B cell (primary cell): ENCODE data around the gene HAX1. TPM values are rescaled to one million over a fixed set of nuclear protein-coding genes. Genes with fewer than 3 reads are reported as not detected.

Source experiments
- ATAC-seq: fragments of 200-7000 bp; cut with Tn5 transposase; one replicate; pipeline ENCODE4 v1.10.0; 2021; ENCODE audit warnings: low read depth, mild to moderate bottlenecking, moderate number of reproducible peaks, moderate library complexity
- CTCF ChIA-PET: fragments of 350-600 bp; sonication (Branson Sonifier 250); formaldehyde crosslinking; loops from one replicate; lab custom pipeline; 2021; ENCODE audit warnings: antibody characterized with exemption, inconsistent platforms; lab: Charles Lee
- POLR2A ChIA-PET: fragments of 350-600 bp; sonication (Branson Sonifier 250); formaldehyde crosslinking; loops from one replicate; lab custom pipeline; 2021; ENCODE audit warnings: antibody characterized with exemption; lab: Charles Lee
- DNase-seq: peaks from one replicate; pipeline ENCODE4 v3.0.0; 2013
- H2AFZ ChIP-seq: 2 replicates; pipeline ENCODE4 v1.6.1; 2012; ENCODE audit warnings: mild to moderate bottlenecking, low read depth, low read length; ENCODE audit not compliant: insufficient read depth, poor library complexity, severe bottlenecking
- H3K27ac ChIP-seq, 2 donors: 1 replicate in 1 of 2; 2 replicates in 1 of 2; pipeline ENCODE4 v1.5.1; 2012 to 2013; ENCODE audit warnings: low read length in 2 of 2, mild to moderate bottlenecking in 2 of 2, moderate library complexity in 1 of 2
- H3K27me3 ChIP-seq, 4 experiments: fragments of 200-600 bp in 1 of 4; sonication (generic) in 1 of 4; replicated peaks in 1 of 4; 1 replicate in 2 of 4; 2 replicates in 2 of 4; pipeline versions ENCODE4 v1.6.1 to v1.7.0; 2013 to 2016; ENCODE audit warnings: low read length in 3 of 4, mild to moderate bottlenecking in 2 of 4, mixed read lengths in 1 of 4, moderate library complexity in 1 of 4; ENCODE audit not compliant: insufficient read depth in 4 of 4, control insufficient read depth in 3 of 4; ENCODE audit errors: control extremely low read depth in 1 of 4
- H3K36me3 ChIP-seq, 2 experiments: replicated peaks in 1 of 2; 1 replicate in 1 of 2; 2 replicates in 1 of 2; pipeline versions ENCODE4 v1.6.1 to v1.7.1; 2013; ENCODE audit warnings: low read length in 1 of 2; ENCODE audit not compliant: insufficient read depth in 2 of 2, control insufficient read depth in 1 of 2; ENCODE audit errors: control extremely low read depth in 1 of 2, extremely low read depth in 1 of 2
- H3K4me1 ChIP-seq, 2 donors: fragments of 200-600 bp in 1 of 2; sonication (generic) in 1 of 2; 1 replicate in 1 of 2; 2 replicates in 1 of 2; pipeline versions ENCODE4 v1.5.1 to v1.6.1; 2013 to 2017; ENCODE audit warnings: low read length in 2 of 2; ENCODE audit not compliant: control insufficient read depth in 2 of 2, insufficient read depth in 2 of 2
- H3K4me2 ChIP-seq: replicated peaks from 2 replicates; pipeline ENCODE3; 2012; ENCODE audit warnings: mild to moderate bottlenecking, low read depth, low read length; ENCODE audit not compliant: poor library complexity, severe bottlenecking
- H3K4me3 ChIP-seq, 5 experiments: fragments of 200-600 bp in 1 of 5; sonication (generic) in 1 of 5; 1 replicate in 3 of 5; 2 replicates in 2 of 5; pipeline versions ENCODE4 v1.5.1 to v1.7.0; 2011 to 2016; ENCODE audit warnings: low read length in 4 of 5, mild to moderate bottlenecking in 4 of 5, low read depth in 2 of 5, control low read depth in 1 of 5, moderate library complexity in 1 of 5; ENCODE audit not compliant: insufficient read depth in 1 of 5; ENCODE audit errors: control extremely low read depth in 1 of 5, extremely low read depth in 1 of 5
- H3K79me2 ChIP-seq: fragments of 200-600 bp; sonication (generic); one replicate; pipeline ENCODE4 v1.6.0; 2016; ENCODE audit warnings: low read length; ENCODE audit not compliant: control insufficient read depth, insufficient read depth
- H3K9ac ChIP-seq: fragments of 200-600 bp; sonication (generic); 2 replicates; pipeline ENCODE4 v1.6.1; 2017; ENCODE audit warnings: mild to moderate bottlenecking, low read length, moderate library complexity
- H3K9me3 ChIP-seq, 3 donors: one replicate each; pipeline versions ENCODE4 v1.6.1 to v1.7.1; 2013; ENCODE audit warnings: low read length in 2 of 3; ENCODE audit not compliant: control insufficient read depth in 2 of 3, insufficient read depth in 1 of 3; ENCODE audit errors: control extremely low read depth in 1 of 3
- H4K20me1 ChIP-seq: 2 replicates; pipeline ENCODE4 v1.6.0; 2012; ENCODE audit warnings: mild to moderate bottlenecking, low read length; ENCODE audit not compliant: insufficient read depth, control insufficient read depth, poor library complexity, severe bottlenecking
- H3K27ac Mint-ChIP-seq: one replicate; pipeline ENCODE4 v1.8.0; 2021; ENCODE audit warnings: mixed read lengths
- H3K27me3 Mint-ChIP-seq: one replicate; pipeline ENCODE4 v1.8.0; 2021; ENCODE audit warnings: mixed read lengths
- H3K4me1 Mint-ChIP-seq: one replicate; pipeline ENCODE4 v1.8.0; 2021; ENCODE audit warnings: mixed read lengths
- H3K4me3 Mint-ChIP-seq: one replicate; pipeline ENCODE4 v1.8.0; 2021; ENCODE audit warnings: mixed read lengths
- H3K9me3 Mint-ChIP-seq: one replicate; pipeline ENCODE4 v1.8.0; 2022; ENCODE audit warnings: mixed read lengths; ENCODE audit not compliant: insufficient read depth
- CTCF ChIP-seq: fragments of 200-600 bp; IDR thresholded peaks from one replicate; pipeline ENCODE4 v1.8.0; 2022; ENCODE audit warnings: antibody characterized with exemption, mild to moderate bottlenecking
- EZH2 ChIP-seq: IDR thresholded peaks from 2 replicates; pipeline ENCODE4 v1.6.1; 2012; ENCODE audit warnings: borderline replicate concordance, low read depth, mild to moderate bottlenecking, moderate library complexity, low read length; ENCODE audit not compliant: insufficient read depth, poor library complexity, severe bottlenecking
- WGBS: methylation state at CpG from one replicate; pipeline ENCODE4 v1.1.5; 2013; ENCODE audit warnings: missing lambda C conversion rate; ENCODE audit not compliant: insufficient coverage; 5-methylcytosine and 5-hydroxymethylcytosine counted together
- intact Hi-C: fragments of 100-400 bp; cut with micrococcal nuclease; formaldehyde crosslinking; loops from one replicate; pipeline ENCODE4 v1.10.0; 2022
- polyA plus RNA-seq: library from polyadenylated mRNA; depleted of rRNA; stranded (reverse); fragments of >200 nt; gene quantifications from 2 replicates; pipeline ENCODE4 v1.2.3, GENCODE V29; 2012
- total RNA-seq, 2 donors: library from RNA; stranded (reverse); fragments of 120-200 nt in 1 of 2; gene quantifications; 1 replicate in 1 of 2; 2 replicates in 1 of 2; pipeline versions ENCODE4 v1.2.3 to v1.2.4, GENCODE V29; 2013 to 2022

Gene HAX1
- total and polyA plus RNA-seq, 2 donors (not counting 1 experiment from before 2014, with no cell fraction given), result 85.7 to 88.8 TPM

DNA sequence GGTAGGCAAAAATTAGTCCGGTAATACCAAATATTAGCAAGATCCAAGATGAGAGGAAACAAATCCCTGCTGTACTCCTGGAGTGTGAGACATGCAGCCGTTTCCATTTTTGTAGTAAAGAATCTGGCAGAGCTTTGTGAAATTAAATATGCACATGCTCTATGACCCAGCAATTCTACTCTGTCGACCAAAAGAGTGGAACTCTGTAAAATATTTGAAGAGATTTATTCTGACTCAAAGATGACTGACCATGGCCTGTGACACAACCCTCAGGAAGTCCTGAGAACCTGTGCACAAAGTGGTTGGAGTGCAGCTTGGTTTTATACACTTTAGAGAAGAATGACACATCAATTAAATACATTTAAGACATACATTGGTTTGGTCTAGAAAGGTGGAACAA, 16.2 kb downstream of the HAX1 start:
- no peak for TF ChIP-seq CTCF
- no peak for TF ChIP-seq EZH2
- ChIA-PET CTCF (interaction anchor here (1.0 kb wide), 1 partner anchor 47 kb away, joined by 3 read pairs; no protein-coding TSS in a partner anchor), POLR2A (no interaction called here)
- Histone ChIP-seq H3K9ac (no peak overlapping the region), H3K27me3 (peaks cover 0 to 8% (median 0%) of the 10 kb centered on the region in 4 experiments), H3K4me1 (no peaks in the 10 kb centered on the region), H3K27ac (no peak overlapping the region), H2AFZ (no peak overlapping the region), H3K4me2 (no peak overlapping the region), H3K36me3 (no peaks in the 10 kb centered on the region), H3K4me3 (no peak overlapping the region), H3K79me2 (no peaks in the 10 kb centered on the region), H4K20me1 (no peaks in the 10 kb centered on the region), H3K9me3 (peaks cover 0 to 7% (median 0%) of the 10 kb centered on the region in 3 donors)
- no peak for ATAC-seq
- no peak for DNase-seq
- no peaks in the 10 kb centered on the region for H3K9me3 Mint-ChIP-seq
- H3K27ac Mint-ChIP-seq, result no peak overlapping the region
- no CpG with 5 or more reads among the region's 3 CpGs for WGBS
- peaks cover 3% of the 10 kb centered on the region for H3K27me3 Mint-ChIP-seq
- no peaks in the 10 kb centered on the region for H3K4me1 Mint-ChIP-seq
- H3K4me3 Mint-ChIP-seq, result no peak overlapping the region
- intact Hi-C loops, result no loop called here

DNA sequence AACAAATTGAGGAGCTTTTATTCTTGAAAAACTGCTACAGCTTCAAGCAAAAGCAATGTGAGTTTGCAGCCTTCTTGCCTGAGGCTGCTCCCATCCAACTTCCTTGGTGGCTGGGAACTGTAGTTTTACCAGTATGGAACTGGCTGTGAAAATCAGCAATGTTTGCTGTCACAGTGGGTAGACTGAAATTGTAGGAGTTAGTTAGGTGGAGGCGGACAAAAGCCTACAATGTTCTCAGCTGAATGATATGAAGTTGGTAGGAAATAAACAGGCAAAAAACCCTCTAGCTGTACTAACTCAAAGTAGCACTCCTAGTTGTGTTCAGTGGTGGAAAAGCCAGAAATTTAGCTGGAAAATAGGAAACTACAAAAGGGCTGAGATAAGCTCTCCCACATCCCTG, 18.5 kb downstream of the HAX1 start:
- ChIA-PET POLR2A (no interaction called here), CTCF (interaction anchor here (0.6 kb wide), 1 partner anchor 11 kb away, joined by 3 read pairs; no protein-coding TSS in a partner anchor)
- H4K20me1 ChIP-seq, result no peaks in the 10 kb centered on the region
- peaks cover 3% of the 10 kb centered on the region for H3K27me3 Mint-ChIP-seq
- TF ChIP-seq EZH2 (no peak), CTCF (no peak)
- H3K27ac Mint-ChIP-seq, result no peak overlapping the region
- no peak overlapping the region for H3K4me3 ChIP-seq
- DNase-seq (no peak), ATAC-seq (no peak)
- no peaks in the 10 kb centered on the region for H3K79me2 ChIP-seq
- H3K9me3 ChIP-seq, result peaks cover 0 to 26% (median 17%) of the 10 kb centered on the region in 3 donors
- no peaks in the 10 kb centered on the region for H3K36me3 ChIP-seq
- H3K9ac ChIP-seq, result no peak overlapping the region
- no peak overlapping the region for H2AFZ ChIP-seq
- WGBS, result no CpG with 5 or more reads among the region's 1 CpG
- H3K27ac ChIP-seq, result no peak overlapping the region
- H3K27me3 ChIP-seq, result peaks cover 0 to 8% (median 0%) of the 10 kb centered on the region in 4 experiments
- H3K4me3 Mint-ChIP-seq, result no peak overlapping the region
- H3K4me2 ChIP-seq, result no peak overlapping the region
- no peaks in the 10 kb centered on the region for H3K4me1 ChIP-seq
- intact Hi-C loops, result no loop called here
- H3K9me3 Mint-ChIP-seq, result peaks cover 2% of the 10 kb centered on the region
- H3K4me1 Mint-ChIP-seq, result no peaks in the 10 kb centered on the region
